ENCODE measurements around the gene YARS1.
A peak's percentile ranks its signal among the peaks of the same experiment; 100 is the strongest.

The YARS1 gene

DNA sequence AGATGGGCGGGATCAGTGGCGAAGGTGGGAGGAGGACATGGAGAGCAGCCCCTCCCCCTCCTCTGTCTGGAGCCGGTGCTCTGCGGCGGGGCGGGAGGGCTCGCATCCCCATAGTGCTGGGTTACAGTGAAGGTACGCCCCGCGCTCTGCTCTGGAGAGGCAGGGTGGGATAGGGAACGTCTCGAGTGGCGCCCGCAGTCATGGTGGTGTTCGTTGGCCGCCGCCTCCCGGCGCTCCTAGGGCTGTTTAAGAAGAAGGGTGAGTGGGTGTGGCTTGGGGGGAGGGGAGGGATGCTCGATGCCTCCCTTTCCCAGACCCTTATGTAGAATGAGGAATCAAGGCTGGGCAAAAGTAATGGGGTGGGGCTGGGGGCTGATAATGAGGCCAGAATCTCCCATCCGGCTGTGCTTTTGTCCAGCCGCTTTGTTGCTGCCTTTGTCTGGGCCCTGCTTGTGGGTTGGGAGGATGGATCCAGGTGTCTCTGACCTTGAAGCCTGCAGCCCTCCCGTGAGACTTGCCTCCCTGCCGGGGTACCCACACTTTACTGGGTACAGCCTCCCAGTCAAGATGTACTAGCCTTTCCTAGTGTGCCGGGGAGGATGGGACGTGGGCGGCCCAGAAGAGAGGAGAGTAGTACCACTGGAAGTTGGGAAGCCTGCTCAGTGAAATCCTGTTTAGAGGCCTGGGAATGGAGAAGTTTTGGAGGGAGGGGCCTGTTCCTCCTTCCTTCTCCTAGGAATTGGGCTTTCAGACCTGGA is 51.4 kb downstream of the YARS1 start:
- DNase-seq (ENCODE audit: low spot score) = no peak

DNA sequence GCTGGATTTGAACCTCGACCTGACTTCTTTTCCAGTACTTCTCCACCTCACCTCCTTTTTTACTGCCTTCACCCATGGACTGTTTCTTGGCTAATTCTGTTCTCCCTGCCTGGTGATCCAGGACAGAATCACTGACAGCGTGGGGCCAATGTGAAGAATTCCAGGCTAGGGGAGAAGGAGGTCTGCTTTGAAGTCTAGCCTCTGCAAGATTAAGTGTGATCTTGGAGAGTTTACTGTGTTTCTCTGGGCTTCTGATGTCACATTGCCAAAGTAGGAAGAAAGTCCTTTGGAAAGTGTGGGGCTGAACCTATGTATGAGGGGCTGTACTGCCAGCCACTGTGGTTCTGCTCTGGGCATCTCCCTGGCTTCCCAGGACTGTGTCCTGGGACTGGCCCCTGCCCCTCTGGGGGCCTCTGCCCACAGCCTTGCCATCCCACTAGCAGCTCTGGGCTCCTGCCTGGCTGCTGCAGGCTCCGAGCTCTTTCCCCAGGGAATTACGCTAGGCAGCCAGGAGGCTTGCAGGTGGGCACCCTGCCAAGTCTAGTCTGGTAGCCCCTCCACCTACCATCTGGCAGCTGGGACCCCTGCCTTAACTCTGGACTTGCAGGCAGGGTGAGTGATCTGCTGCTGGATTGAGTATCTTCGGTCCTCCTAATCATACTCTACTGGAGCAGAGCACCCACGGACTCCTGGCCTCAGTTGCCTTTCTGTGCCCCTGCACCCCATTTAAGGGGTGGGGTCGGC is 52.2 kb downstream of the YARS1 start:
- no peak for DNase-seq (ENCODE audit: low spot score)

DNA sequence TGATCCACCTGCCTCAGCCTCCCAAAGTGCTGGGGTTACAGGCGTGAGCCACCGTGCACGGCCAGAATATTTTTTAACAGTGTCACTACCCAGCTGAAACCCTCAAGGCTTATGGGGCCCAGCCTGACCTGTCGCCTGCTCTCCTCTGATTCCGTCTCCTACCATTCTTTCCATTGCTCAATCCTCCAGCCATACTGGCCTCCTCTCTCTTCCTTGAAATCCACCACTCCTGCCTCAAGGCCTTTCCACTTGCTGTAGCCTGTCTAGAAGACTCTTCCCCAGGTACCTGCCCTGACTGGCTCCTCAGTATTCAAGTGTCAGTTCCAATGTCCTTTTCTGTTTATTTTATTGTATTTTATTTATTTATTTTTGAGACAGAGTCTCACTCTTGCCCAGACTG is 53.9 kb downstream of the YARS1 start:
- DNase-seq (ENCODE audit: low spot score) = no peak

DNA sequence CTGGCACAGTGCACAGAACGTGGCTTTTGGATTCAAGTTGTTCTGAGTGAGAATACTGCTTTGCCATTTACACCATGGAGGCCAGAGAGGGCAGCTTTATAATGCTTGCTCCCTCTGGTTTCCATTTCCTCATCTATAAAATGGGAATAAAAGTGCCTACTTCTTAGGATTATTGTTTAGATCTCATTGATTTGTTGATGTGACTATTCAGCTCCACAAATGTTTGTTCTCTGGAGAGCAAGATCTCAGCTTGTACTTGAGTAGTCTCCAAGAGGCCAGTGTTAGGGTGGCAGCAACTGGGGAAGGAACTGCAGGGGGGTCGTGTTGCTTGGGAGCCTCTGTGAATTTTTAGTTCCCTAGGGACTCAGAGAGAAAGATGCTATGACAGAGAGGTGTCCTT is 55.2 kb downstream of the YARS1 start:
- DNase-seq (ENCODE audit: low spot score) = no peak

DNA sequence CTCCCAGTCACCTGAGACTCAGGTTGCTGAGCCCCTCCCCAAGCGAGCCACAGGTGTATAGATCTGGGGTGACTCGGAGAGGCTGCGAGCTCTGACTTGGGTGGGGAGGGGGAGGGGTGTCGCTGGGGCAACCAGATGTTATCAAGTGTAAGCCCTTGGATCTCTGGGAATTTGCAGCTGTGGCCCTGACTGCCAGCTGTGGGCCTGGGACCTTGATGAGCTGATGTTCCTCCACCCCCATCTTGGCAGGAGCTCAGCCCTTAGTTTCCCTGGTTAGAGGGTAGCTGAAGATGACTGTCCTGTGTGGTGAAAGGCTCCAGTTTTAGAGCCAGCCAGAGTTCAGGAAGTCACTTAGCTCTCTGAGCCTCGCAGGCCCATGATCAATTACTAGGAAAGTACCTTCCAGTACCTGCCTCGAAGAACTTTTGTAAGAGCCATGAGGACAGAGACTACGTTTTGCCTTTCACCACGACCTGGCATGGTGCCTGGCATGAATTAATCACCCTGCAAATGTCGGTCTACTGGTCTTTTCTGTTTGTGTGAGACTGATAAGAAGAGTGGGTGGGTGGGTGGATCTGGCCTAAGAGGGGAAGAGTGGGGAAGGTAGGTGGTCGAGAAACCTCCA is 55.8 kb downstream of the YARS1 start:
- DNase-seq (ENCODE audit: low spot score) = no peak

DNA sequence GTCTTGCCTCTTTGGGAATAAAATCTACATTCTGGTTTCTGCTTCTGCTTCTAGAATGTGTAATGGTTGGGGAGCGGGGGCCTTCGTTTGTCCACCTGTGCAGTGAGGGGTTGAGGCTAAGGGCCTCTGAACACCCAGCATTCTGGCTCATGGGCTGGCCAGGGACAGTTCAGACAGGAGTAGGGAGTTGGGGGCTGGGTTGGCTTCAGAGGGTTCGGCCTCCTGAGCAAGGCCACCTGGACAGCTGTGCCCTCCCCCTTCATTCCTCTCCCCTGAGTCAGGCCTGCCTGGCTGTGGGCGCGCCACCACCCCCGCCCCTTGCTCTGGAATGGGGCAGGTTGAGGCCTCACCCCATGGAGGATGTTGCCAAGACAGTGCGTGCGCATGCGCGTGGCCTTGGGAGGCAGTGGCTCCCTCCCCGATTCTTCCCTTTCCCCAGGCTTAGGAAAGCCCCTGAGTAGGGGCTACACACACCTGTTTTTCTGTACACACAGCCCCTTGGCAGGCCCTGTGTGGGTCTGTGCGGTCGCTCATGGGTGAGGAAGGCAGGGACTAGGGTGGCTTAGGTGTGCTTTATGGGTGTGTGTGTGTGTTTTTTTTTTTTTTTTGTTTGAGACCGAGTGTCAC is 57.0 kb downstream of the YARS1 start:
- no peak for DNase-seq (ENCODE audit: low spot score)

DNA sequence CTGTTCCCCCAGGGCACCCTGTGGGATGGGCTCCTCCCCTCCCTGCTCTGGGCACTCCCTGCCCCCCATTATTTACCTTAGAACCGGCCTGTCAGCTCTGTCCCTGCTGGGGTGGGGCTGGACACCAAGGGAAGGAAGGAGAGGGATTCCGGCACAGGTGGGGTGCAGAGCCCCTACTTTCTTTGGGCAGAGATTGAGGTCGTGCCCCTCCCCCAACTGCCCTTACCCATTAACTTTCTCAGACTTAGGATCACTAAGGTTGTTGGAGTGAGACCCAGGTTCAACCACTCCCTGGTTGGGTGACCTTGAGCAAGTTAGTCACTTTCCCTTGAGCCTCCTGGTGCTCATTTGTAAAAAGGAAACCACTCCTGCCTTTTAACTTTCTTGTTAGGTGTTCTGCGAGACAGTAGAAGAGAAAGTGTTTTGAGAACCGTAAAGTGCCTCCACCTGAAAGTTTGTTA is 57.6 kb downstream of the YARS1 start:
- no peak for DNase-seq (ENCODE audit: low spot score)

DNA sequence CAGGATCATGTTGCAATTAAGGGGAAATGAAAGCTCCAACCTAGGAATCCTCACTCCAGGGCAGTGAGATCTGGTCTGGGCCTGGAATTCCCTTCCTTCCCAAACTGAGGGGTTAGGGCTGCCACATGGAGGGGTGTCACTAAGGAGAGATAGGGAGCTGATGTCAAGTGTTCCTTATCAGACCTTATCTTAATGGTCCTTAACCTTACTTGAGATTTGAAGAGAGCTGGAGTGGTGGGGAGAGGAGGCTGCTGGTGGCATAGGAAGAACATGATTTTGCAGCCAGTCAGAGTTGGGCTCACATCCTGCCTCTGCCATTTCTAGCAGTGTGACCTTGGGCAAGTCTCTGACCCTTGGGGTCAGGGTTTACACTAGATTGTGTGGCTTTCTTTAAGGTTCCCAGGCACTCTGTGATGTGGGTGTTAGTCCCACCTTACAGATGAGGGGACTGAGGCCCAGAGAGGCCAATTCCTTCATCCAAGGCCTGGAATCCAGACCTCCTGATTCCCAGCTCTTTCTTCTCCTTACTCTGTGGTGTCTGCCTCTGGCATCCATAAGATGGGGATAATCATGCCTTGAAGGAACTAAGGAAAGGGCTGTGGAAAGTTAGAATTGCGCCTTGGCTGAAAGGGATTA is 58.2 kb downstream of the YARS1 start:
- no peak for DNase-seq (ENCODE audit: low spot score)

DNA sequence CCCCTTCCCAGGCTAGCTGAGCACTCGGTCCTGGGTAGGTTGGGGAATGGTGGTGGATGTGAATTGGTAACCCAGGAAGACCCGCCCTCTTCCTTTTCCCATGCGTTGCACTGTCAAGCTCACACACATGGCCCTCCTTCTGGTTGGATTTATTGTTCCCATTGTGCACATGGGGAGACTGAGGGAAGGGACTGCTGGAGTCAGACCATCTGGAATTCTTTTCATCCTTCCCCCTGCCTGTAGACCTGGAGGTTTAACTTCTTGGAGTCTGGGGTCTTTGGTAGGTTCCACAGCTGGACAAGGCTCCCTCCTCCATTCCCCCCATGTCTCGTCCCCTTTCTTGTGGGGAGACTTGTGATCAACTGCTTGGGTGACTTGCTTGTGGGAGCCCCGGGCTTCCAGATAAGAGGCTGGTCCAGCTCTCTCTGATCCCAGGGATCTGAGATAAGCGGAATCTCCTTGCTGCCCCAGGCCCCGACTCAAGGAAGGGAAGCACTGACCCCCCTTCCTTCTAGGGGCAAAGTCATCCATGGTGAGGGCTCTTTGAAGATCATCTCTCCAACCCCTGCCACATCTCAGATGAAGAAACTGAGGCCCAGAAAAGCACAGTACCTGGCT is 58.9 kb downstream of the YARS1 start:
- DNase-seq (ENCODE audit: low spot score) = no peak

DNA sequence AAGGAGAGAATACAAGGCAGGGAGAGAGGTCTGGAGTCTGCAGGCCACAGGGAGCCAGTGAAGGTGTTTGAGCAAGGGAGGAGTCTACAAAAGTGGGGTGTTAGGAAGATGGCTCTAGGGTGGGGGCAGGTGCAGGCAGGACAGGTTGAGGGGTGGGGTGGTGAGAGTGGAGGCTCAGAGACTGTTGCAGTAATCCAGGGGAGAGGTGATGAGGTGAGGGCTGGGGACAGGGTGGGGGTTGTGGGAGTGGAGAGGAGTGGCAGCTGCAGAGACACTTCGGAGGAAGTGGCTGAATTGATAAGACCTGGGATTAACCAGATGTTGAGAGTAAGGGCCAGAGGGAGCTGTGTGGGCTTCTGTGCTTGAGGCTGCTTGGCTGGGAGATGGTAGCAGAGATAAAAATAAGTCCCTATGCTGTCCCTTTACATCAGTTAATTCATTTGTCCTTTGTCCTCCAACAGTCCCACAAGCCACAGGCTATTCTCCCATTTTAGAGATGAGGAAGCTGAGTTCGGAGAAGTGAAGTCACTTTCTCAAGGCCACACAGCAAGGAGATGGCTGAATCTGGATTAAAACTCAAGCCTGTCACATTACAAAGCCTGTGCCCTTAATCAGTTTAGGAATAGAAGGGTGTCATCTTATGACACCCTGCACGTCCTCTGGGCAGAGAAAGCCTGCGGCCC is 59.8 kb downstream of the YARS1 start:
- no peak for DNase-seq (ENCODE audit: low spot score)

DNA sequence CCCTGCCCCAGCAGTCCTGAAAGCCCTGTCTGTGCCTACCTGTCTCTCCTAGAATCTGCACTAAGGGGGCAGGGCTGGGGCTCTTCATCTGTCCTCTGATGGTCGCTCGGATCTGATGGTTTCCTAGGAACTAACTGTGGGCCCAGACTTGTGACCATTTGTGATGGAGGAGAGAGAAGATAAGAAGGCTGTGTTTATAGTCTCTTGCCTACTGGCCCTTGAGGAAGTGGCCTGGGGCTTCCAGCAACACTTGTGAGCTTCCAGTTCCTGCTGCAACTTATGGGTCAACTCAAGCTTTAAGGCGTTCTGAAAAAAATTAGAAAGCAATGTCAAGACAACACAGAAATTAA is 61.4 kb downstream of the YARS1 start:
- DNase-seq (ENCODE audit: low spot score) = no peak

DNA sequence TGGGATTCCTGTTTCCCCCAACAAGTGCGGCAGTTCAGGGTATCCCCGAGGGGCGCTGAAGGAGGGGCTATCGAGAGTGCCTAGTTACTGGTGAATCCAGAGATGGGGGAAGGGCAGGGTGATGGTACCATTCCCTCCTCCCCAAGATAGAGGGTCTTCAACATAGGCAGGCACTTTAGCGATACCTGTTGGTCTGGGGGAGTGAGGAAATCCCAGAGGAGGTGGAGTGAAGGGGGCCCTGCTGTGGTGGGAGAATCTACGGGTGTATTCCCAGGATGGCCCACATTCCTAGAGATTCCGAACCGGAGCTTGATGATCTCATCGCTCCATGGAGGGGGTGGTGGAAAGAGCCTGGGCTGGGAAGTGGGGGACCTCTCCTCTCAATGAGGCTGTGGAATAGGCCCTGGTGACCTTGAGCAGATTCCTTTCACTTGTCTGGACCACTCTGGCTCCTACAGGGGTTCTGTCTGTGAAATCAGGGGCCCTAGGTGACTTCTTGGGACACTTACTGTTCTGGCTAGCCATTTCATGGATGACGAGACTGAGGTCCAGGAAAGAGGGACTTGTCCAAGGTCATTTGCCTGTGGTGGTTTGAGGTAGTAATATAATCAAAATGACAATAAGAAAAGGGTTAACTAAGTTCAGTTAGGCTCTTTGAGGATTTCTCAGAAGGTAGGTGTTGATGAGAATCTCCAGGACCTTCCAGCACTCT is 61.9 kb downstream of the YARS1 start:
- no peak for DNase-seq (ENCODE audit: low spot score)

DNA sequence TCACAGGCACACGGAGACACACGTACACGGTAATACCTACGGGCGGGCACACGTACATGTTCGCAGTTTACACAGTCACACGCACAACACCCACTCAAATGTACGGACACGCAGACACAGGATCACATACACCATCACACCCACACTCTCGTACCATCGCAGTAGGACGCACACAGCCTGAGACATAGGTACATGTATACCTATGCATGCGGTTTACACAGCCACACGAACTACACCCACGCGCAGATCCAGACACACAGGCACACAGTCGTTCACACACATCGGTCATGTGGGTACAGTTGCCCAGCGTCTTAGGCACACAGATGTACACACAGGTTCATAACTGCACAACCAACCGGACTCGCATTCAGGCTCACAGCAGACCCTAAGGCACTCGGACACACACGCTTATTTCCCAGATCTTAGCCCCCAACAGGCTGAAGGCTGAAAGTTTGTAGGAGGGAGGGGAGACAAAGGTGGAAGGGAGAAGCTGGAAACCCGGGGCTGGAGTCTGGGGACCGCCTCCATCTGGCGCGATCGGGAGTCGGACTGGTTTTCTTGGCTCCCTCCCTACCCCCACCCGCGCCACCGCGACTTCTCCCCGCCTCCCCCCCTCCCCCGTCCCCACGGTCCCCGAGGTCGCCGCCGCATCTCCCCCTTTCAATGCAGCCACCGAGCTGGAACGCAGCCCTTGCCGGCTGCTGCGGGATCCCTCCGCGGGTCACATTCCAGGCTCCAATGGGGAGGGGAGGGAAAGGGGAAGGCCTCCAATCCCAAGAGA is 62.7 kb downstream of the YARS1 start:
- DNase-seq (ENCODE audit: low spot score) = peak; percentile 65

DNA sequence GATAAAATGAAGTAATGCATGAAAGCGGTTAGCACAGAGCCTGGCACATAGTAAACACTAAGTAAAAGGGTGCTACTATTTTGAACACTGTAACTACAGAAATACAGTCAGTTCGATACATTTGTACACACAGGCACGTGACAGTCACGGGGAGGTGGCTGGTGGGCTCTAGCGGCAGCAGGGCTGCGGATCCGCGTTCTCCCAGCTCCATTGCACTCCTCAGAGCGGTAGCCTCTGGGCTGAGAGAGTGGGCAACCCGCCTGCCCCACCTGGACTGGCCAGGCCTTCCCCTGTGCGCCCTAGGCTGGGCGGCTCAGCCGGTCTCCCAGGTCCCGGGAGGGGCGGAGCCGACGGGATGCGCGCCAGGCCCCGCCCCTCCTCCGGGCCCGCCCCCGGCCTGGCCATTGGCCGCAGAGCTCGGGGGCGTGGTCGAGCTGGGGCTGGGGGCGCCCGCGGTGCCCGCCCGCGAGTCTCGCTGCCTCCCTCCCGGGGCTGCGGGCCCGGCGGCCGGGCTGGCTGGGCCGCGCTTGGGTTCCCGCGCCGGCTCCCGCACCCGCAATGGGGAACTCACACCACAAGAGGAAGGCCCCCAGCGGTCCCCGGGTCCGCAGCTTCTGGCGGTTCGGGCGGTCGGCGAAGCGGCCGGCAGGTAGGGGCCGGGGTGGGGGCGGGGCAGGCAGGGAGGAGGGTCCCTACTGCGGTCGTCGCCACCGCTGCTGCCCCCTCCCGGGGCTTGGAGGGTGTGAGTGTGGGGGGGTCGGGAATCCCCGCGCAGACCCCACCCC is 63.4 kb downstream of the YARS1 start:
- DNase-seq (ENCODE audit: low spot score) = no peak

DNA sequence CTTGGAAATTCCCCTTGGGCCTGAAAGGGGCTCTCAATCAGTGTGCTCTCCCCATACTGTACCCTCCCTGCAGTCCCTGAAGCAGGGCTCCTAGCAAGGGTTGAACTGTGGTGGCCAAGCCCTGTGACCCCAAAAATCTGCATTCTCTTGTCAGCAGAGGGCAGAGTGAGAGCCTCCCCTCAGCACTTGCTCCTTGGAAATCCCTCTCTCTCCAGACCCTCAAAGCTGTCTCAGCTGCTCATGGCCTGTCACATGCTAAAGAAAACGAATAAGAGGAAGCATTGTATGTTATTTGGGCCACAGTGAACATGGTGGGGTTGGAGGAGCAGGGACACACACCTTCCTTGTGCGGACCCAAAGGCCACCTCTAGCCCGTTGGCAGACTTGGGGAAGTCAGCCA is 67.4 kb downstream of the YARS1 start:
- DNase-seq (ENCODE audit: low spot score) = no peak

DNA sequence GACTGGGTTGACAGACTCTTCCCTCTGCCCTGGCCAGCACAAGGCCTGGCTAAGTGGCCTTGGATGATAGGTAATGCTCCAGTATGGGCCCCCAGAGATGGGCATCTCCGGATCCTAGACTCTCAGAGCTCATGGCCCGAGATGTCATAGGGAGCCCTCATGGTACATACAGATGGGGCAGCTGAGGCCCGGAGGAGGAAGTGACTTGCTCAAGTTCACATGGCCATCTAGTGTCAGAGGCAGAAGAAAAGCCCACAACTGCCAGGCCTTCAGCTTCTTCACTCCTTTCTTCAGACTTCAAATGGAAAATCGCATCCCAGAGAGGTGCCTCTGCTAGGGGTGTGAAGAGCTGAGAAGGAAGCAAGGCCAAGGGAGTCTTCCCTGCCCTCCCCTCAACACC is 67.8 kb downstream of the YARS1 start:
- no peak for DNase-seq (ENCODE audit: low spot score)

DNA sequence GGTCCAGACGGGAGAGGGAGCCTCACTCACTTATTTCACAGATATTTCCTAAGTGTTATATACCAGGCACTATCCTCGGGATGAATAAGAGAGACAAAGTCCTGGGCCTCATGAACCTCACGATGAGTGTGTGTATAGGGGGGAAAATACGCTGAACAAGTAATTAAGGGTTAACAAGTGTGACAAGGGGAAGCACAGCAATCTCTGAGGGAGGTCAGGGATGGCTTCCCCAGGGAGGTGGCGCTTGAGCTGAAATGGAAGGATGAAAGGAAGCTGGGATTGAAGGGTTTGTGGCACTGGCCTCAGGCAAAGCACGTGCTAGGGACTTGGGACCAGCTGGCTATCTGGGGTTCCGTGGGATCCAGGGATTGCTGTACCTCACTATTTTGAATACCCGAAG is 68.2 kb downstream of the YARS1 start:
- DNase-seq (ENCODE audit: low spot score) = no peak

DNA sequence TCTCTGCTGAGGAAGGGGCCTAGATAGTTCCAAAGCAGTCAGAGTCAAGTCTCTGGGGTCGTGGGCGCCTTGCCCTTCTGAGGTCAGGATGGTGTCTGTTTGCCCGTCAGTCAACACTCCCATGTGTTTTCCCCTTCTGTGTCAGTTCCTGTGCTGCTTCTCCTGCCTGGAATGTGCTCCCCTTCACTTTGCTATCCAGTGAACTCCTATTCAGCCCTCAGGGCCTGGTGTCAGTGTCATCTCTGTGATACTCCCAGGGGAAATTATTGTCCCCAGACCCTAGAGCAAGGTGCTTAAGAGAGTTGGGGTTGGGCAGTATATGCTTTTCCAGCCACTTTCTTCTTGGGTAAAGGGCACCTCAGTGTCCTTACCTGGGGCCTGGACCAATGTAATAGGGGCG is 68.8 kb downstream of the YARS1 start:
- DNase-seq (ENCODE audit: low spot score) = no peak

DNA sequence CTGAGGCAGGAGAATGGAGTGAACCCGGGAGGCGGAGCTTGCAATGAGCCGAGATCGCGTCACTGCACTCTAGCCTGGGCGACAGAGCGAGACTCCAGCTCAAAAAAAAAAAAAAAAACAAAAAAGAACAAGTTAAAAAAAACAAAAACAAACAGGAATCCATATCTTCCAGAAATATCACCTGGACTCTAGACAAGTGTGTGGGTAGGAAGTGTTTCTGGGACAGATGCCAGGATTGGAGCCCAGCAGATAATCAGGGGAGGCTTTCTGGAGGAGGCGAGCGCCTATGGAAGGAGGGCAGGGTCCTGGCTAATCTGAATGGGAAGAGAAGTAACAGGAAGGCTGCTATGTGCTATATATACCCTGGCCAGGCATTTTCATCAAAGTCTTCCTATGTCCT is 71.0 kb downstream of the YARS1 start:
- DNase-seq (ENCODE audit: low spot score) = no peak

Measured in left forelimb (tissue), 1 donor.